NCI-H2081 (cell line): ENCODE results near the gene ARHGEF37.

ENCODE experiments used
- DNase-seq, 2 experiments: peaks; one replicate each; lab custom pipeline; 2025; lab: John Stamatoyannopoulos, UW

ARHGEF37 gene

GRCh38 chr5:149600932-149601331, 19.6 kb downstream of the ARHGEF37 start:
- DNase-seq: no peak

GRCh38 chr5:149603210-149603609, 21.9 kb downstream of the ARHGEF37 start:
- DNase-seq: no peak

GRCh38 chr5:149603920-149604319, 22.6 kb downstream of the ARHGEF37 start:
- DNase-seq: no peak

- DNase-seq: no peak
Observed at GRCh38 chr5:149604321-149604720, 23.0 kb downstream of the ARHGEF37 start.

- DNase-seq: no peak
Observed at GRCh38 chr5:149605354-149605997, 24.2 kb downstream of the ARHGEF37 start.

- DNase-seq: no peak
Observed at GRCh38 chr5:149605998-149606724, 24.9 kb downstream of the ARHGEF37 start.

GRCh38 chr5:149608936-149609545, 27.7 kb downstream of the ARHGEF37 start:
- no peak for DNase-seq

- DNase-seq: no peak
Observed at GRCh38 chr5:149609640-149610219, 28.4 kb downstream of the ARHGEF37 start.

GRCh38 chr5:149610589-149611255, 29.4 kb downstream of the ARHGEF37 start:
- DNase-seq: no peak

GRCh38 chr5:149611326-149611725, 30.0 kb downstream of the ARHGEF37 start:
- DNase-seq: no peak

GRCh38 chr5:149614034-149614907, 33.0 kb downstream of the ARHGEF37 start:
- DNase-seq: no peak

- DNase-seq: no peak
Observed at GRCh38 chr5:149615976-149616375, 34.7 kb downstream of the ARHGEF37 start.

GRCh38 chr5:149616727-149617285, 35.5 kb downstream of the ARHGEF37 start:
- no peak for DNase-seq

GRCh38 chr5:149617760-149618306, 36.5 kb downstream of the ARHGEF37 start:
- no peak for DNase-seq

GRCh38 chr5:149618581-149619248, 37.4 kb downstream of the ARHGEF37 start:
- DNase-seq: peak; percentile 17 to 32

- DNase-seq: no peak
Observed at GRCh38 chr5:149621415-149622098, 40.3 kb downstream of the ARHGEF37 start.

- DNase-seq: no peak
Observed at GRCh38 chr5:149622466-149622865, 41.2 kb downstream of the ARHGEF37 start.

- DNase-seq: no peak
Observed at GRCh38 chr5:149623473-149623872, 42.2 kb downstream of the ARHGEF37 start.

- no peak for DNase-seq
Observed at GRCh38 chr5:149627070-149627469, 45.8 kb downstream of the ARHGEF37 start.
